Muscle layer of duodenum (tissue), 2 donors: ENCODE results near the gene CALD1.

Source experiments
- H3K27ac ChIP-seq: one replicate; pipeline ENCODE4 v1.7.0; 2013; ENCODE audit warnings: mild to moderate bottlenecking, low read length
- H3K27me3 ChIP-seq: one replicate; pipeline ENCODE4 v1.7.0; 2013; ENCODE audit warnings: low read depth, mild to moderate bottlenecking, control low read depth, low read length
- H3K36me3 ChIP-seq, 2 donors: one replicate each; pipeline ENCODE4 v1.7.0; 2013; ENCODE audit warnings: low read length in 2 of 2, control low read depth in 1 of 2, mild to moderate bottlenecking in 1 of 2; ENCODE audit not compliant: insufficient read depth in 2 of 2, control insufficient read depth in 1 of 2
- H3K4me1 ChIP-seq, 2 donors: one replicate each; pipeline ENCODE4 v1.7.0; 2013; ENCODE audit warnings: low read length in 2 of 2, mild to moderate bottlenecking in 2 of 2, control low read depth in 1 of 2, moderate library complexity in 1 of 2; ENCODE audit not compliant: insufficient read depth in 2 of 2, control insufficient read depth in 1 of 2
- H3K4me3 ChIP-seq, 2 donors: one replicate each; pipeline ENCODE4 v1.7.0; 2013; ENCODE audit warnings: low read length in 2 of 2, low read depth in 1 of 2, mild to moderate bottlenecking in 1 of 2
- H3K9me3 ChIP-seq, 2 donors: one replicate each; pipeline ENCODE4 v1.7.0; 2013; ENCODE audit warnings: low read length in 2 of 2, control low read depth in 1 of 2, mild to moderate bottlenecking in 1 of 2; ENCODE audit not compliant: control insufficient read depth in 1 of 2
- donor health status: healthy.

Gene CALD1

GRCh38 chr7:134897936-134898335 is 118.5 kb downstream of the CALD1 start:
- H3K9me3 ChIP-seq, result peaks cover 0 to 5% of the 10 kb centered on the region in 2 donors
- no peak overlapping the region for H3K27ac ChIP-seq
- no peaks in the 10 kb centered on the region for H3K27me3 ChIP-seq
- peaks cover 0 to 46% of the 10 kb centered on the region in 2 donors for H3K4me1 ChIP-seq
- no peaks in the 10 kb centered on the region for H3K36me3 ChIP-seq
- no peak overlapping the region for H3K4me3 ChIP-seq

GRCh38 chr7:134899729-134900128 is 120.3 kb downstream of the CALD1 start:
- H3K9me3 ChIP-seq, result peaks cover 0 to 5% of the 10 kb centered on the region in 2 donors
- H3K4me1 ChIP-seq, result peaks cover 0 to 46% of the 10 kb centered on the region in 2 donors
- no peak overlapping the region for H3K4me3 ChIP-seq
- peak overlapping the region; percentile 32 for H3K27ac ChIP-seq
- no peaks in the 10 kb centered on the region for H3K27me3 ChIP-seq
- no peaks in the 10 kb centered on the region for H3K36me3 ChIP-seq

GRCh38 chr7:134900166-134900982 is 120.9 kb downstream of the CALD1 start:
- no peaks in the 10 kb centered on the region for H3K36me3 ChIP-seq
- H3K27me3 ChIP-seq, result no peaks in the 10 kb centered on the region
- peak overlapping the region; percentile 12 for H3K27ac ChIP-seq
- H3K4me3 ChIP-seq, result no peak overlapping the region
- H3K4me1 ChIP-seq, result peaks cover 0 to 48% of the 10 kb centered on the region in 2 donors
- peaks cover 0 to 5% of the 10 kb centered on the region in 2 donors for H3K9me3 ChIP-seq

GRCh38 chr7:134901389-134902020 is 122.1 kb downstream of the CALD1 start:
- Histone ChIP-seq H3K27me3 (no peaks in the 10 kb centered on the region), H3K27ac (peak overlapping the region; percentile 46), H3K4me1 (peaks cover 0 to 48% of the 10 kb centered on the region in 2 donors), H3K4me3 (no peak overlapping the region), H3K9me3 (peaks cover 0 to under 1% of the 10 kb centered on the region in 2 donors), H3K36me3 (no peaks in the 10 kb centered on the region)

- peaks cover 0 to 52% of the 10 kb centered on the region in 2 donors for H3K4me1 ChIP-seq
- no peak overlapping the region for H3K4me3 ChIP-seq
- no peaks in the 10 kb centered on the region for H3K36me3 ChIP-seq
- peak overlapping the region; percentile 20 for H3K27ac ChIP-seq
- no peaks in the 10 kb centered on the region for H3K27me3 ChIP-seq
- H3K9me3 ChIP-seq, result no peaks in the 10 kb centered on the region
Measured at GRCh38 chr7:134902058-134902457, 122.6 kb downstream of the CALD1 start.

GRCh38 chr7:134903073-134903790 is 123.8 kb downstream of the CALD1 start:
- no peaks in the 10 kb centered on the region for H3K27me3 ChIP-seq
- no peak overlapping the region for H3K4me3 ChIP-seq
- H3K36me3 ChIP-seq, result no peaks in the 10 kb centered on the region
- H3K27ac ChIP-seq, result peak overlapping the region; percentile 27
- no peaks in the 10 kb centered on the region for H3K9me3 ChIP-seq
- H3K4me1 ChIP-seq, result peaks cover 0 to 54% of the 10 kb centered on the region in 2 donors

- H3K9me3 ChIP-seq, result no peaks in the 10 kb centered on the region
- H3K27me3 ChIP-seq, result no peaks in the 10 kb centered on the region
- peaks cover 0 to 42% of the 10 kb centered on the region in 2 donors for H3K4me1 ChIP-seq
- peak overlapping the region; percentile 76 for H3K27ac ChIP-seq
- no peaks in the 10 kb centered on the region for H3K36me3 ChIP-seq
- no peak overlapping the region for H3K4me3 ChIP-seq
Measured at GRCh38 chr7:134905375-134905774, 125.9 kb downstream of the CALD1 start.

- H3K4me3 ChIP-seq, result no peak overlapping the region
- peaks cover 0 to 36% of the 10 kb centered on the region in 2 donors for H3K4me1 ChIP-seq
- peak overlapping the region; percentile 84 for H3K27ac ChIP-seq
- no peaks in the 10 kb centered on the region for H3K9me3 ChIP-seq
- no peaks in the 10 kb centered on the region for H3K36me3 ChIP-seq
- no peaks in the 10 kb centered on the region for H3K27me3 ChIP-seq
Measured at GRCh38 chr7:134907000-134907399, 127.6 kb downstream of the CALD1 start.

GRCh38 chr7:134907639-134908038 is 128.2 kb downstream of the CALD1 start:
- Histone ChIP-seq H3K27ac (peak overlapping the region; percentile 84), H3K4me1 (peaks cover 0 to 29% of the 10 kb centered on the region in 2 donors)

GRCh38 chr7:134908289-134908688 is 128.9 kb downstream of the CALD1 start:
- H3K9me3 ChIP-seq, result no peaks in the 10 kb centered on the region

More at GRCh38 chr7:134907639-134908038, 128.2 kb downstream of the CALD1 start:
- Histone ChIP-seq H3K27me3 (no peaks in the 10 kb centered on the region), H3K4me3 (no peak overlapping the region), H3K9me3 (no peaks in the 10 kb centered on the region), H3K36me3 (peaks cover 0 to 3% of the 10 kb centered on the region in 2 donors)

More at GRCh38 chr7:134908289-134908688, 128.9 kb downstream of the CALD1 start:
- Histone ChIP-seq H3K27ac (peak overlapping the region; percentile 84), H3K27me3 (no peaks in the 10 kb centered on the region), H3K4me3 (no peak overlapping the region), H3K4me1 (peaks cover 0 to 28% of the 10 kb centered on the region in 2 donors), H3K36me3 (peaks cover 0 to 3% of the 10 kb centered on the region in 2 donors)
